OCI-LY7 (cell line): ENCODE measurements around the gene MESD.

Source experiments
- EZH2phosphoT487 ChIP-seq: fragments of 200-600 bp; sonication (generic); IDR thresholded peaks from 2 replicates; pipeline ENCODE4 v1.6.1; 2018; ENCODE audit warnings: low read depth, borderline replicate concordance, mild to moderate bottlenecking, mixed run types, antibody characterized with exemption, low read length, moderate library complexity, mixed read lengths
- TF ChIP-seq, protein P1 (sequence below): fragments of 200-600 bp; sonication (generic); conservative IDR thresholded peaks from 2 replicates; pipeline ENCODE4 v1.5.1; 2014; ENCODE audit warnings: mild to moderate bottlenecking, antibody characterized with exemption, low read length, moderate library complexity, mixed read lengths

GRCh38 chr15:80902298-80902801 lies 87.3 kb downstream of the MESD start:
- TF ChIP-seq, protein P1, sequence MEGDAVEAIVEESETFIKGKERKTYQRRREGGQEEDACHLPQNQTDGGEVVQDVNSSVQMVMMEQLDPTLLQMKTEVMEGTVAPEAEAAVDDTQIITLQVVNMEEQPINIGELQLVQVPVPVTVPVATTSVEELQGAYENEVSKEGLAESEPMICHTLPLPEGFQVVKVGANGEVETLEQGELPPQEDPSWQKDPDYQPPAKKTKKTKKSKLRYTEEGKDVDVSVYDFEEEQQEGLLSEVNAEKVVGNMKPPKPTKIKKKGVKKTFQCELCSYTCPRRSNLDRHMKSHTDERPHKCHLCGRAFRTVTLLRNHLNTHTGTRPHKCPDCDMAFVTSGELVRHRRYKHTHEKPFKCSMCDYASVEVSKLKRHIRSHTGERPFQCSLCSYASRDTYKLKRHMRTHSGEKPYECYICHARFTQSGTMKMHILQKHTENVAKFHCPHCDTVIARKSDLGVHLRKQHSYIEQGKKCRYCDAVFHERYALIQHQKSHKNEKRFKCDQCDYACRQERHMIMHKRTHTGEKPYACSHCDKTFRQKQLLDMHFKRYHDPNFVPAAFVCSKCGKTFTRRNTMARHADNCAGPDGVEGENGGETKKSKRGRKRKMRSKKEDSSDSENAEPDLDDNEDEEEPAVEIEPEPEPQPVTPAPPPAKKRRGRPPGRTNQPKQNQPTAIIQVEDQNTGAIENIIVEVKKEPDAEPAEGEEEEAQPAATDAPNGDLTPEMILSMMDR = no peak
- TF ChIP-seq EZH2phosphoT487 = no peak
